HT1080 (cell line): ENCODE data around the gene CEP83. TPM values are rescaled to one million over a fixed set of nuclear protein-coding genes. Genes with fewer than 3 reads are reported as not detected.
"Not testable (repeated sequence)": the region's sequence is repeated elsewhere in the genome, so short reads cannot be mapped to it uniquely, and the experiment has no call there.

Source experiments
- DNase-seq: peaks from one replicate; pipeline ENCODE4 v3.0.0-alpha.2; 2015; ENCODE audit warnings: low read depth
- polyA plus RNA-seq, 2 experiments: library from polyadenylated mRNA; depleted of rRNA; stranded (reverse); fragments of >200 nt; gene quantifications; 2 replicates each; pipeline ENCODE4 v1.2.3, GENCODE V29; 2015
- total RNA-seq: library from RNA; depleted of rRNA; stranded (reverse); fragments of >200 nt; shearing (Covaris generic); gene quantifications from 2 replicates; pipeline ENCODE4 v1.2.3, GENCODE V29; 2014; rRNA removed

CEP83 gene
- total RNA-seq = 8.1 and 11.6 TPM in 2 replicates
- 9.5 and 11.3 TPM in 2 replicates for polyA plus RNA-seq (2015; cell fraction: cytosol; rRNA removed)
- polyA plus RNA-seq (2015; cell fraction: nucleus; rRNA removed) = 34.7 and 39.7 TPM in 2 replicates

GRCh38 chr12:94459728-94460615 is at the start of gene CEP83:
TSS of gene CEP83 (minus strand) at chr12:94459867. CDS start at chr12:94412490, 47,377 bp downstream.
- peak; percentile 92 for DNase-seq

GRCh38 chr12:94509317-94509716 is 49.6 kb upstream of the CEP83 start:
- DNase-seq = no peak

- no peak for DNase-seq
These were observed 47.8 kb upstream of the CEP83 start for GRCh38 chr12:94507455-94507854.

GRCh38 chr12:94504386-94504785 is 44.7 kb upstream of the CEP83 start:
- no peak for DNase-seq

- no peak for DNase-seq
These were observed 44.0 kb upstream of the CEP83 start for GRCh38 chr12:94503619-94504018.

GRCh38 chr12:94500831-94501567 is 41.3 kb upstream of the CEP83 start:
- DNase-seq = no peak

- DNase-seq = no peak
These were observed 39.0 kb upstream of the CEP83 start for GRCh38 chr12:94498698-94499097.

- DNase-seq = peak; percentile 12
These were observed 38.4 kb upstream of the CEP83 start for GRCh38 chr12:94498073-94498472.

GRCh38 chr12:94495445-94496115 is 35.9 kb upstream of the CEP83 start:
- DNase-seq = no peak

GRCh38 chr12:94491489-94491888 is 31.8 kb upstream of the CEP83 start:
- DNase-seq = no peak

- no peak for DNase-seq
These were observed 28.8 kb upstream of the CEP83 start for GRCh38 chr12:94488463-94488862.

- no peak for DNase-seq
These were observed 22.1 kb upstream of the CEP83 start for GRCh38 chr12:94481734-94482133.

GRCh38 chr12:94469522-94469921 is 9.9 kb upstream of the CEP83 start:
- no peak for DNase-seq

- no peak for DNase-seq
These were observed 921 bp upstream of the CEP83 start for GRCh38 chr12:94460616-94460959.

- peak; percentile 2 for DNase-seq
These were observed 565 bp downstream of the CEP83 start for GRCh38 chr12:94458877-94459727.

- no peak for DNase-seq
These were observed 2.4 kb downstream of the CEP83 start for GRCh38 chr12:94457311-94457710.

- not testable (repeated sequence) for DNase-seq
These were observed 5.3 kb downstream of the CEP83 start for GRCh38 chr12:94454318-94454717.

- no peak for DNase-seq
These were observed 14.0 kb downstream of the CEP83 start for GRCh38 chr12:94445662-94446061.

- DNase-seq = no peak
These were observed 22.4 kb downstream of the CEP83 start for GRCh38 chr12:94437303-94437702.

GRCh38 chr12:94435511-94435927 is 24.1 kb downstream of the CEP83 start:
- DNase-seq = no peak

GRCh38 chr12:94434171-94434570 is 25.5 kb downstream of the CEP83 start:
- DNase-seq = no peak
